Mucosa of descending colon (tissue), 3 donors: ENCODE results near the gene RAB4A. TPM values are rescaled to one million over a fixed set of nuclear protein-coding genes. Genes with fewer than 3 reads are reported as not detected.

Source experiments
- ATAC-seq: fragments of 200-7000 bp; cut with Tn5 transposase; one replicate; pipeline ENCODE4 v1.9.1; 2020; ENCODE audit warnings: mild to moderate bottlenecking, moderate library complexity
- DNase-seq, 3 donors: peaks; one replicate each; pipeline ENCODE4 v3.0.0-alpha.2; 2020
- H3K36me3 ChIP-seq: fragments of 200-600 bp; one replicate; pipeline ENCODE4 v1.8.0; 2021; ENCODE audit warnings: low read depth, mild to moderate bottlenecking
- H3K4me1 ChIP-seq: fragments of 200-600 bp; one replicate; pipeline ENCODE4 v1.8.0; 2021; ENCODE audit warnings: low read depth, mild to moderate bottlenecking
- H3K4me3 ChIP-seq: fragments of 200-600 bp; one replicate; pipeline ENCODE4 v1.8.0; 2021; ENCODE audit warnings: mild to moderate bottlenecking
- H3K9me3 ChIP-seq: fragments of 200-600 bp; one replicate; pipeline ENCODE4 v1.8.0; 2021; ENCODE audit warnings: mild to moderate bottlenecking
- intact Hi-C, 2 donors: fragments of 100-400 bp; cut with DNase I in 1 of 2; cut with micrococcal nuclease in 1 of 2; formaldehyde crosslinking; loops; one replicate each; pipeline versions ENCODE4 v1.11.0 to v1.11.1; 2022; cut with DNase I, micrococcal nuclease
- total RNA-seq, 3 donors: library from RNA; stranded (reverse); fragmentation: NEBNext Ultra II Directional in 2 of 3; extraction: Animal tissue kit (Norgen Biotek cat#: 25700) in 2 of 3; gene quantifications; one replicate each; pipeline versions ENCODE4 v1.2.1 to v1.2.4, GENCODE V29; 2021 to 2023
- TF ChIP-seq, protein P1 (sequence below): fragments of 200-600 bp; IDR thresholded peaks from one replicate; pipeline ENCODE4 v1.8.0; 2022; ENCODE audit warnings: antibody characterized with exemption, mild to moderate bottlenecking
- donor health status: DM: no; HTN: no; CAD: no; lungs with moderate emphysema.
- donor health status: DM: no; HTN: no; CAD: no.
- donor health status: DM: no; HTN: yes; CAD: no.

Gene RAB4A
- total RNA-seq, 3 donors from 2014 or later: 84.3 to 94.6 (median 88.0) TPM

DNA sequence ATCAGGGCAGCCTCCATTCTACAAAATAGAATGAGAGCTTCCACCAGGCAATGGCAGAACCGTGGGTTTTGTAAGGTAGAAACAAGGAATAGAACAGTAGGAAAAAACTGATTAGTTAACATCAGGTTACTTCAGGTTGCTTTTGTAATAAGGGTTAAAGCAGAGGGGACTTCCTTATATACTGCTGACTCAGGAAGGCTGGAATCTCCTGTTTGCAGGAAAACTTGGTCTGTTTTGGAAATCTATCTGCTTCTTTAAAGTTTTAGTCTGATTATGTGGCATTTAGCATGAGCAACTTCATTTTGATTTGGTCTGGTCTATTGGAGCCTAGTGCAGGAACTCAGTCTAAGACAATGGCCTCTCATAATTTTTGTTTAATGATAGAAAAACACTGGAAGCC, 32.7 kb upstream of the RAB4A start:
- Histone ChIP-seq H3K4me3 (no peak overlapping the region), H3K4me1 (peaks cover 4% of the 10 kb centered on the region), H3K36me3 (no peaks in the 10 kb centered on the region), H3K9me3 (no peaks in the 10 kb centered on the region)
- no peak for ATAC-seq
- TF ChIP-seq, protein P1, sequence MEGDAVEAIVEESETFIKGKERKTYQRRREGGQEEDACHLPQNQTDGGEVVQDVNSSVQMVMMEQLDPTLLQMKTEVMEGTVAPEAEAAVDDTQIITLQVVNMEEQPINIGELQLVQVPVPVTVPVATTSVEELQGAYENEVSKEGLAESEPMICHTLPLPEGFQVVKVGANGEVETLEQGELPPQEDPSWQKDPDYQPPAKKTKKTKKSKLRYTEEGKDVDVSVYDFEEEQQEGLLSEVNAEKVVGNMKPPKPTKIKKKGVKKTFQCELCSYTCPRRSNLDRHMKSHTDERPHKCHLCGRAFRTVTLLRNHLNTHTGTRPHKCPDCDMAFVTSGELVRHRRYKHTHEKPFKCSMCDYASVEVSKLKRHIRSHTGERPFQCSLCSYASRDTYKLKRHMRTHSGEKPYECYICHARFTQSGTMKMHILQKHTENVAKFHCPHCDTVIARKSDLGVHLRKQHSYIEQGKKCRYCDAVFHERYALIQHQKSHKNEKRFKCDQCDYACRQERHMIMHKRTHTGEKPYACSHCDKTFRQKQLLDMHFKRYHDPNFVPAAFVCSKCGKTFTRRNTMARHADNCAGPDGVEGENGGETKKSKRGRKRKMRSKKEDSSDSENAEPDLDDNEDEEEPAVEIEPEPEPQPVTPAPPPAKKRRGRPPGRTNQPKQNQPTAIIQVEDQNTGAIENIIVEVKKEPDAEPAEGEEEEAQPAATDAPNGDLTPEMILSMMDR: no peak
- intact Hi-C loops: no loop called here
- no peak for DNase-seq

DNA sequence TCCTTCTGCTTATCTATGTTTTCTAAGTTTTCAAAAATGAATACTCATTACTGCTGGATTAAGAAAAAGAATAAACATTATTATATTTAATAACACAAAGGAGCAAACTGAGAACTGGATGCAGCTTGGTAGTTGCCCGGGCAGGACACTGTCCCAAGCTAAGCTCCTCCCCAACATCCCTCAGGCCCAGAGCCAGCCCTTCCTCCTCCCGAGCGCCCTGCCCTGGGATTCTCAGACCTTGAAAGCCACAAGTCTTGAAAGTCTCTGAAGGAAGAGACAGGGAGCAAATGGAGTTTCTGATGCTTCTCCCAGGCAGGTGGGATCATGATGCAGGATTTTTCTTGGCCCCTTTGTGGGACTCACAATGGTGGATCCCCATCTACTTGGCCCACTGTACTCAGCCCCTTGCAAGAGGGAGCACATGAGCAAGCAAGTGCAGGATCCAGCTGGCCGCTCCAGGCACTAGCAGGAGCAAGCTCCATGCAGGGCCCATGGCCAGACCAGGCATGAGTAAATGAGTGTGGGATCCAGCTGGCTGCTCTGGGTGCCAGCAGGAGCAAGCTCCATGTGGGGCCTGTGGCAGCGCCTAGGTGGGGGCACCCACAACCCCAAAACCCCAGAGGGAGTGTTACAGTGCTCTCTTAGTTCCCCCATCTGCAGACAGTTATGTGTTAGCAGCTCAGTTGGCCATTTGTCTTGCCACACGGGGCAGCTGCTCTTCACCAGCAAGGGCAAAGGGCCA, 32.1 kb upstream of the RAB4A start:
- ATAC-seq: no peak
- TF ChIP-seq, protein P1: no peak
- intact Hi-C loops: no loop called here

DNA sequence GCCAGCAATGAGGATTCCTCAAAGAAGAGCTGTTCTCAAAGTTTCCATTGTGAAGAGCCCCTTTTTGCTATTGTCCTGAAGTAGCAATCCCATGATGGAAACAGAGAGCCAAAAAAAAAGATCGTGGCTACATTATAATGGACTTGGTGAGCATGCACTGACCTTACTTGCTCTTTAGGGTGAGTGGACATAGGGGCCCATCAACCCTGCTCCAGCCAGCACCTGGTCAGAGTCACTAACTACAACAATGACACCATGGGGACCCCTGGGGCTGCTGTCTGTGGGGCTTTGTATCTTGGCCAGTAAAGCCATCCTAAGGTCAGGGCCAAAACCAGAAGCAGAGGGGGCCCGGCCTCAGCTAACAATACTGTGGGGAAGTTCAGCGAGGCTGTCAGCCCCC, 30.4 kb upstream of the RAB4A start:
- intact Hi-C loops: no loop called here
- ATAC-seq (no peak), DNase-seq (no peak)
- Histone ChIP-seq H3K4me1 (peaks cover 4% of the 10 kb centered on the region), H3K9me3 (peaks cover 9% of the 10 kb centered on the region), H3K4me3 (no peak overlapping the region), H3K36me3 (no peaks in the 10 kb centered on the region)
- TF ChIP-seq, protein P1: no peak

More for the DNA sequence above, 32.1 kb upstream of the RAB4A start:
- H3K4me3 ChIP-seq: no peak overlapping the region
- H3K4me1 ChIP-seq: peaks cover 4% of the 10 kb centered on the region
- H3K9me3 ChIP-seq: peaks cover 4% of the 10 kb centered on the region
- no peaks in the 10 kb centered on the region for H3K36me3 ChIP-seq
- DNase-seq: peak in 1 of 3 donors; percentile 58

DNA sequence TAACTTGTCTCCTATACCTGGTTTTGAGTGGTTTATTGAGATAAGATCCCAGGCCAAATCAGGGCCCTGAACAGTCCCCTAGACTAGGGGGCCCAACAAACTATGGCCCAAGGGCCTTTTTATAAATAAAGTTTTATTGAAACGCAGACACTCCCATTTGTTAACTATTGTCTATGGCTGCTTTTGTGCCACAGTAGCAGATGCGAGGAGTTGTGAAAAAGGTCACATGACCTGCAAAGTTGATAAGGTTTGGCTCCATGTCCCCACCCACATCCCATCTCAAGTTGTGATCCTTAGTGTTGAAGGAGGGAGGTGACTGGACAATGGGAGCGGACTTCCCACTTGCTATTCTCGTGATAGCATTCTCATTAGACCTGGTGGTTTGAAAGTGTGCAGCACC, 29.5 kb upstream of the RAB4A start:
- no peak for ATAC-seq
- DNase-seq: no peak
- intact Hi-C loops: no loop called here
- no peak overlapping the region for H3K4me3 ChIP-seq
- H3K9me3 ChIP-seq: peaks cover 9% of the 10 kb centered on the region
- no peaks in the 10 kb centered on the region for H3K36me3 ChIP-seq
- TF ChIP-seq, protein P1: no peak
- H3K4me1 ChIP-seq: peaks cover 4% of the 10 kb centered on the region

DNA sequence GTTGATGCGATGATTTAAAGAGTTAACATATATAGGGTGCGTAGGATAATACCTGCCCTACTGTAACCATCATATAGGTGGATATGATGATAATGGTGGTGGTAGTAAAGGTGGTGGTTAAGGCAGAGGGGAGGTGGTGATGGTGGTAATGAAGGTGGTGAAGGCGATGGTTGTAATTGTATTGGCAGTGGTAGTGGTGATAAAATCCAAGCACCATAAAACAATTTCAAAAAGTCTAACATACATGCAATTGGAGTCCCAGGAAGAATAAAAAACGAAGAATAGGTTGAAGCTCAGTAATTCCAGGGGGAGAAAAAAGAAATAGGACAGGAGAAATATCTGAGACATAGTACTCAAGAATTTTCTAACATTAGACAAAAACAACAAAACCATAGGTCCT, 27.3 kb upstream of the RAB4A start:
- Histone ChIP-seq H3K4me1 (no peaks in the 10 kb centered on the region), H3K36me3 (no peaks in the 10 kb centered on the region), H3K9me3 (peaks cover 9% of the 10 kb centered on the region), H3K4me3 (no peak overlapping the region)
- intact Hi-C loops: no loop called here
- TF ChIP-seq, protein P1: no peak
- DNase-seq (no peak), ATAC-seq (no peak)
